Neural cell (in vitro differentiated cells): Measurements from ENCODE around the gene AP3B1. TPM values are rescaled to one million over a fixed set of nuclear protein-coding genes. Genes with fewer than 3 reads are reported as not detected.

Experiments
- H2AFZ ChIP-seq: fragments of 200-600, 300-800 bp; sonication (generic), shearing (Covaris generic); 2 replicates; pipeline ENCODE4 v1.6.0; 2014; ENCODE audit warnings: low read depth, mild to moderate bottlenecking, antibody characterized with exemption, low read length, moderate library complexity
- H3F3A ChIP-seq: fragments of 200-600 bp; shearing (Covaris generic); 2 replicates; pipeline ENCODE4 v1.6.1; 2016; ENCODE audit warnings: mild to moderate bottlenecking, moderate library complexity, mixed read lengths, antibody characterized with exemption, low read length; ENCODE audit not compliant: insufficient read depth, poor library complexity, severe bottlenecking
- H3K27ac ChIP-seq: fragments of 200-600, 300-800 bp; sonication (generic), shearing (Covaris generic); 2 replicates; pipeline ENCODE4 v1.5.1; 2014; ENCODE audit warnings: mild to moderate bottlenecking, low read length, moderate library complexity
- H3K27me3 ChIP-seq: fragments of 300-800, 200-600 bp; sonication (generic), shearing (Covaris generic); 2 replicates; pipeline ENCODE4 v1.6.0; 2014; ENCODE audit warnings: mild to moderate bottlenecking, low read depth, low read length, moderate library complexity; ENCODE audit not compliant: insufficient read depth
- H3K36me3 ChIP-seq: fragments of 300-800, 200-600 bp; sonication (generic), shearing (Covaris generic); 2 replicates; pipeline ENCODE4 v1.5.1; 2014; ENCODE audit warnings: mild to moderate bottlenecking, antibody characterized with exemption, low read length, moderate library complexity; ENCODE audit not compliant: insufficient read depth
- H3K4me2 ChIP-seq: fragments of 300-800, 200-600 bp; sonication (generic), shearing (Covaris generic); 2 replicates; pipeline ENCODE4 v1.6.0; 2014; ENCODE audit warnings: mild to moderate bottlenecking, low read length
- H3K4me3 ChIP-seq: fragments of 300-800, 200-600 bp; sonication (generic), shearing (Covaris generic); 2 replicates; pipeline ENCODE4 v1.5.1; 2014; ENCODE audit warnings: mild to moderate bottlenecking, low read length, moderate library complexity
- H3K79me2 ChIP-seq: fragments of 200-600 bp; shearing (Covaris generic); replicated peaks from 2 replicates; pipeline ENCODE4 v1.6.0; 2014; ENCODE audit warnings: mild to moderate bottlenecking, low read length, moderate library complexity; ENCODE audit not compliant: insufficient read depth
- H3K9ac ChIP-seq: fragments of 300-800, 200-600 bp; sonication (generic), shearing (Covaris generic); 2 replicates; pipeline ENCODE4 v1.6.1; 2016; ENCODE audit warnings: mild to moderate bottlenecking, low read length, mixed read lengths
- H3K9me2 ChIP-seq: fragments of 200-600 bp; shearing (Covaris generic); 2 replicates; pipeline ENCODE4 v1.6.1; 2016; ENCODE audit warnings: mild to moderate bottlenecking, low read length, mixed read lengths; ENCODE audit not compliant: insufficient read depth
- H3K9me3 ChIP-seq: fragments of 200-600, 300-800 bp; sonication (generic), shearing (Covaris generic); 2 replicates; pipeline ENCODE4 v1.6.1; 2016; ENCODE audit warnings: mild to moderate bottlenecking, mixed run types, low read length, moderate library complexity, mixed read lengths
- H4K20me1 ChIP-seq: fragments of 200-600 bp; shearing (Covaris generic); 2 replicates; pipeline ENCODE4 v1.6.1; 2016; ENCODE audit warnings: mild to moderate bottlenecking, mixed run types; ENCODE audit not compliant: insufficient read depth
- EP300 ChIP-seq: fragments of 450-650 bp; conservative IDR thresholded peaks from 2 replicates; pipeline ENCODE4 v1.6.1; 2014; ENCODE audit warnings: antibody characterized with exemption, mild to moderate bottlenecking, moderate library complexity; ENCODE audit not compliant: poor library complexity, severe bottlenecking
- EZH2 ChIP-seq: fragments of 200-600, 300-800 bp; shearing (Covaris generic), sonication (generic); IDR thresholded peaks from 2 replicates; pipeline ENCODE4 v1.6.1; 2014; ENCODE audit warnings: antibody characterized with exemption, low read length, borderline replicate concordance, mild to moderate bottlenecking; ENCODE audit not compliant: insufficient read depth, poor library complexity, severe bottlenecking
- MXI1 ChIP-seq: fragments of 450-650 bp; conservative IDR thresholded peaks from 2 replicates; pipeline ENCODE4 v1.6.1; 2014; ENCODE audit warnings: antibody characterized with exemption, mild to moderate bottlenecking; ENCODE audit not compliant: poor library complexity, severe bottlenecking
- POLR2AphosphoS5 ChIP-seq: IDR thresholded peaks from 2 replicates; pipeline ENCODE4 v1.6.1; 2012
- RAD21 ChIP-seq: fragments of 450-650 bp; conservative IDR thresholded peaks from 2 replicates; pipeline ENCODE4 v1.6.1; 2014; ENCODE audit warnings: antibody characterized with exemption, mild to moderate bottlenecking, moderate library complexity
- REST ChIP-seq: IDR thresholded peaks from 2 replicates; pipeline ENCODE4 v1.6.1; 2012; ENCODE audit warnings: borderline replicate concordance
- SMC3 ChIP-seq: fragments of 450-650 bp; conservative IDR thresholded peaks from 2 replicates; pipeline ENCODE4 v1.6.1; 2014; ENCODE audit warnings: antibody characterized with exemption, mild to moderate bottlenecking, moderate library complexity; ENCODE audit not compliant: poor library complexity
- TAF1 ChIP-seq: IDR thresholded peaks from 2 replicates; pipeline ENCODE4 v1.6.1; 2012; ENCODE audit warnings: low read depth
- polyA plus RNA-seq: library from polyadenylated mRNA; depleted of rRNA; stranded (reverse); fragments of >200 nt; gene quantifications from 2 replicates; pipeline ENCODE4 v1.2.3, GENCODE V29; 2014
- TF ChIP-seq, protein P1 (sequence below): fragments of 450-650 bp; IDR thresholded peaks from 2 replicates; pipeline ENCODE4 v1.5.1; 2014; ENCODE audit warnings: antibody characterized with exemption, mild to moderate bottlenecking, moderate library complexity; ENCODE audit not compliant: poor library complexity, severe bottlenecking

AP3B1 gene
- polyA plus RNA-seq, 1 donor from 2014 or later: 8.5 TPM

- Histone ChIP-seq H3K9me2 (no peaks in the 10 kb centered on the region), H4K20me1 (no peaks in the 10 kb centered on the region)
- TF ChIP-seq POLR2AphosphoS5: no peak
- no peak for TF ChIP-seq SMC3
- TF ChIP-seq MXI1: no peak
- TF ChIP-seq EZH2: no peak
- no peak for TF ChIP-seq EP300
- TF ChIP-seq, protein P1, sequence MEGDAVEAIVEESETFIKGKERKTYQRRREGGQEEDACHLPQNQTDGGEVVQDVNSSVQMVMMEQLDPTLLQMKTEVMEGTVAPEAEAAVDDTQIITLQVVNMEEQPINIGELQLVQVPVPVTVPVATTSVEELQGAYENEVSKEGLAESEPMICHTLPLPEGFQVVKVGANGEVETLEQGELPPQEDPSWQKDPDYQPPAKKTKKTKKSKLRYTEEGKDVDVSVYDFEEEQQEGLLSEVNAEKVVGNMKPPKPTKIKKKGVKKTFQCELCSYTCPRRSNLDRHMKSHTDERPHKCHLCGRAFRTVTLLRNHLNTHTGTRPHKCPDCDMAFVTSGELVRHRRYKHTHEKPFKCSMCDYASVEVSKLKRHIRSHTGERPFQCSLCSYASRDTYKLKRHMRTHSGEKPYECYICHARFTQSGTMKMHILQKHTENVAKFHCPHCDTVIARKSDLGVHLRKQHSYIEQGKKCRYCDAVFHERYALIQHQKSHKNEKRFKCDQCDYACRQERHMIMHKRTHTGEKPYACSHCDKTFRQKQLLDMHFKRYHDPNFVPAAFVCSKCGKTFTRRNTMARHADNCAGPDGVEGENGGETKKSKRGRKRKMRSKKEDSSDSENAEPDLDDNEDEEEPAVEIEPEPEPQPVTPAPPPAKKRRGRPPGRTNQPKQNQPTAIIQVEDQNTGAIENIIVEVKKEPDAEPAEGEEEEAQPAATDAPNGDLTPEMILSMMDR: no peak
- no peak for TF ChIP-seq REST
- TF ChIP-seq RAD21: no peak
- TF ChIP-seq TAF1: no peak
These were observed 10.7 kb downstream of the AP3B1 start for GRCh38 chr5:78283802-78284201.

DNA sequence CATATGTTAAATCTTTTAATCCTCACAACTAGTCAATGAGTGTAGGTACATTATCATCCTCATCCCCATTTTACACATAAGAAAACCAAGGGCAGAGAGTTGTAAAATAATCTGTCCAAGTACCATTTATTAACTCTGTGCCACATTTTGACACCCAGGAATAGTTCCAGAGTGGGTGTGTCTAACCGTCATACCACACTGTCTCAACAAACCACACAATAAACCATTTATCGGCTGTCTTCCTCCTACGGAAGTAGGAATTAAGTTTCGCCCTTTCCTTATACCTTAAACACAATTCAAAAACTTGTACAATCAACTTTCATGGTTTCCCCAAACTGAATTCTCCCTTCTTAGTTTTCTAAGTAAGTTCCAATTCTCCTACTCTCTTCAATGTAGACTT is 11.4 kb downstream of the AP3B1 start:
- TF ChIP-seq EP300 (no peak), REST (no peak), EZH2 (no peak), TAF1 (no peak), RAD21 (no peak)
- TF ChIP-seq, protein P1: no peak
- no peaks in the 10 kb centered on the region for H3F3A ChIP-seq
- H3K36me3 ChIP-seq: no peaks in the 10 kb centered on the region
- H3K9me2 ChIP-seq: no peaks in the 10 kb centered on the region
- H3K27ac ChIP-seq: no peak overlapping the region
- H3K4me2 ChIP-seq: no peak overlapping the region
- H3K79me2 ChIP-seq: peaks cover 11% of the 10 kb centered on the region
- H3K9ac ChIP-seq: no peak overlapping the region
- no peaks in the 10 kb centered on the region for H3K27me3 ChIP-seq
- no peak overlapping the region for H3K4me3 ChIP-seq
- H4K20me1 ChIP-seq: no peaks in the 10 kb centered on the region
- no peak overlapping the region for H2AFZ ChIP-seq
- H3K9me3 ChIP-seq: no peaks in the 10 kb centered on the region

More at GRCh38 chr5:78283802-78284201, 10.7 kb downstream of the AP3B1 start:
- no peak overlapping the region for H3K27ac ChIP-seq
- H3K9me3 ChIP-seq: no peaks in the 10 kb centered on the region
- peaks cover 16% of the 10 kb centered on the region for H3K79me2 ChIP-seq
- no peak overlapping the region for H3K4me2 ChIP-seq
- no peaks in the 10 kb centered on the region for H3K36me3 ChIP-seq
- no peaks in the 10 kb centered on the region for H3F3A ChIP-seq
- H3K27me3 ChIP-seq: no peaks in the 10 kb centered on the region
- no peak overlapping the region for H2AFZ ChIP-seq
- H3K4me3 ChIP-seq: no peak overlapping the region
- no peak overlapping the region for H3K9ac ChIP-seq
